WTC11 (cell line): ENCODE data around the gene CFAP251. TPM values are rescaled to one million over a fixed set of nuclear protein-coding genes. Genes with fewer than 3 reads are reported as not detected.

ENCODE experiments used
- ATAC-seq: fragments of 200-7000 bp; cut with Tn5 transposase; 2 replicates; pipeline ENCODE4 v1.10.0; 2021; ENCODE audit warnings: mild to moderate bottlenecking, moderate library complexity
- CTCF ChIA-PET: fragments of 300-600 bp; sonication (Branson Sonifier 250); formaldehyde crosslinking; loops from one replicate; lab custom pipeline; 2021; ENCODE audit warnings: antibody characterized with exemption; lab: Charles Lee
- POLR2A ChIA-PET: fragments of 350-600 bp; sonication (Branson Sonifier 250); formaldehyde crosslinking; loops from one replicate; lab custom pipeline; 2021; ENCODE audit warnings: antibody characterized with exemption; lab: Charles Lee
- DNase-seq: peaks from one replicate; pipeline ENCODE4 v3.0.0; 2021; ENCODE audit warnings: low spot score
- H3K27ac Mint-ChIP-seq: 2 replicates; pipeline ENCODE4 v1.8.0; 2021; ENCODE audit warnings: mixed read lengths
- H3K27me3 Mint-ChIP-seq: 2 replicates; pipeline ENCODE4 v1.8.0; 2021; ENCODE audit warnings: low read depth, mild to moderate bottlenecking, moderate library complexity, mixed read lengths
- H3K36me3 Mint-ChIP-seq: 2 replicates; pipeline ENCODE4 v1.8.0; 2021; ENCODE audit warnings: mixed read lengths
- H3K4me1 Mint-ChIP-seq: 2 replicates; pipeline ENCODE4 v1.8.0; 2022; ENCODE audit warnings: mixed read lengths
- H3K4me3 Mint-ChIP-seq: 2 replicates; pipeline ENCODE4 v1.8.0; 2021; ENCODE audit warnings: mild to moderate bottlenecking, moderate library complexity, mixed read lengths
- H3K9me3 Mint-ChIP-seq: 2 replicates; pipeline ENCODE4 v1.8.0; 2021; ENCODE audit warnings: mixed read lengths
- ARID4B ChIP-seq: sonication (generic); formaldehyde crosslinking; IDR thresholded peaks from 2 replicates; pipeline ENCODE4 v1.8.0; 2023; ENCODE audit warnings: missing genetic modification reagents, mild to moderate bottlenecking, borderline replicate concordance
- ATF1 ChIP-seq: sonication (generic); formaldehyde crosslinking; IDR thresholded peaks from 2 replicates; pipeline ENCODE4 v1.8.1; 2023; ENCODE audit warnings: mild to moderate bottlenecking, moderate library complexity, missing genetic modification reagents
- ATF6 ChIP-seq: sonication (generic); formaldehyde crosslinking; IDR thresholded peaks from 2 replicates; pipeline ENCODE4 v1.8.1; 2023; ENCODE audit warnings: mild to moderate bottlenecking, missing genetic modification reagents
- CREB1 ChIP-seq: sonication (generic); formaldehyde crosslinking; IDR thresholded peaks from 2 replicates; pipeline ENCODE4 v1.8.0; 2023; ENCODE audit warnings: mild to moderate bottlenecking, missing genetic modification reagents
- CTCF ChIP-seq: fragments of 200-600 bp; IDR thresholded peaks from 2 replicates; pipeline ENCODE4 v1.8.0; 2022; ENCODE audit warnings: antibody characterized with exemption
- FOXP1 ChIP-seq: sonication (generic); formaldehyde crosslinking; IDR thresholded peaks from 2 replicates; pipeline ENCODE4 v1.8.0; 2022; ENCODE audit warnings: missing genetic modification reagents, mild to moderate bottlenecking, moderate library complexity, borderline replicate concordance
- GABPB1 ChIP-seq: sonication (generic); formaldehyde crosslinking; IDR thresholded peaks from 2 replicates; pipeline ENCODE4 v1.8.1; 2023; ENCODE audit warnings: mild to moderate bottlenecking, missing genetic modification reagents
- IRF1 ChIP-seq: sonication (generic); formaldehyde crosslinking; IDR thresholded peaks from 2 replicates; pipeline ENCODE4 v1.8.0; 2023; ENCODE audit warnings: missing genetic modification reagents
- NFYB ChIP-seq: sonication (generic); formaldehyde crosslinking; conservative IDR thresholded peaks from 2 replicates; pipeline ENCODE4 v1.8.0; 2022; ENCODE audit warnings: low read depth, missing genetic modification reagents
- NR2C2 ChIP-seq: sonication (generic); formaldehyde crosslinking; IDR thresholded peaks from 2 replicates; pipeline ENCODE4 v1.8.0; 2022; ENCODE audit warnings: mild to moderate bottlenecking, missing genetic modification reagents
- RORB ChIP-seq: fragments of 250-450 bp; sonication (Bioruptor Pico); IDR thresholded peaks from 2 replicates; pipeline ENCODE4 v1.9.0; 2021; ENCODE audit warnings: mild to moderate bottlenecking
- SMAD4 ChIP-seq: sonication (generic); formaldehyde crosslinking; IDR thresholded peaks from 2 replicates; pipeline ENCODE4 v1.8.0; 2022; ENCODE audit warnings: mild to moderate bottlenecking, missing genetic modification reagents
- SOX15 ChIP-seq: fragments of 250-450 bp; sonication (Bioruptor Pico); IDR thresholded peaks from 2 replicates; pipeline ENCODE4 v1.9.0; 2021; ENCODE audit warnings: mild to moderate bottlenecking
- TP53 ChIP-seq: sonication (generic); formaldehyde crosslinking; IDR thresholded peaks from 2 replicates; pipeline ENCODE4 v1.8.1; 2023; ENCODE audit warnings: mild to moderate bottlenecking, missing genetic modification reagents
- ZBTB21 ChIP-seq: sonication (generic); formaldehyde crosslinking; IDR thresholded peaks from 2 replicates; pipeline ENCODE4 v1.8.1; 2023; ENCODE audit warnings: mild to moderate bottlenecking, missing genetic modification reagents, borderline replicate concordance
- ZMAT4 ChIP-seq: fragments of 250-450 bp; sonication (Bioruptor Pico); IDR thresholded peaks from 2 replicates; pipeline ENCODE4 v1.9.0; 2021; ENCODE audit warnings: mild to moderate bottlenecking
- ZNF219 ChIP-seq: sonication (generic); formaldehyde crosslinking; IDR thresholded peaks from 2 replicates; pipeline ENCODE4 v1.8.0; 2023; ENCODE audit warnings: missing genetic modification reagents, mild to moderate bottlenecking, borderline replicate concordance
- ZNF281 ChIP-seq: sonication (generic); formaldehyde crosslinking; IDR thresholded peaks from 2 replicates; pipeline ENCODE4 v1.8.0; 2023; ENCODE audit warnings: mild to moderate bottlenecking, missing genetic modification reagents
- ZNF423 ChIP-seq: fragments of 250-450 bp; sonication (Bioruptor Pico); IDR thresholded peaks from 2 replicates; pipeline ENCODE4 v2.1.2; 2022; ENCODE audit warnings: mild to moderate bottlenecking, moderate library complexity
- total RNA-seq: library from RNA; stranded (reverse); gene quantifications from 3 replicates; pipeline ENCODE4 v1.2.3, GENCODE V29; 2021

CFAP251 gene
- total RNA-seq, 1 experiment from 2014 or later: 3.1 TPM

GRCh38 chr12:121949648-121950397 lies 31.4 kb downstream of the CFAP251 start:
- no peak for TF ChIP-seq RORB (CRISPR knock-in tag)
- DNase-seq: no peak
- Mint-ChIP-seq H3K36me3 (0 out of 2 replicates have a peak, but pooled peaks cover 3% of the 10 kb centered on the region), H3K4me3 (no peak overlapping the region), H3K27me3 (no peaks in the 10 kb centered on the region), H3K4me1 (peaks cover 11% of the 10 kb centered on the region), H3K9me3 (peaks cover 24% of the 10 kb centered on the region), H3K27ac (no peak overlapping the region)
- ChIA-PET POLR2A (no interaction called here), CTCF (interaction anchor here (0.7 kb wide), 1 partner anchor 31 kb away, joined by 3 read pairs; the partner anchor contains the start of gene CFAP251)
- ATAC-seq: no peak

- no peaks in the 10 kb centered on the region for H3K27me3 Mint-ChIP-seq
- no peak for ATAC-seq
- DNase-seq: no peak
- POLR2A ChIA-PET: no interaction called here
- no peak overlapping the region for H3K4me3 Mint-ChIP-seq
- H3K4me1 Mint-ChIP-seq: peaks cover 12% of the 10 kb centered on the region
- CTCF ChIA-PET: interaction anchor here (1.0 kb wide), 1 partner anchor 66 kb away, joined by 3 read pairs; no protein-coding TSS in a partner anchor
- H3K9me3 Mint-ChIP-seq: peaks cover 15% of the 10 kb centered on the region
- 0 out of 2 replicates have a peak, but pooled peaks cover 3% of the 10 kb centered on the region for H3K36me3 Mint-ChIP-seq
- TF ChIP-seq NR2C2 (CRISPR knock-in tag) (no peak), TP53 (CRISPR knock-in tag) (no peak), FOXP1 (CRISPR knock-in tag) (no peak), SMAD4 (CRISPR knock-in tag) (no peak), SOX15 (CRISPR knock-in tag) (no peak), ZNF281 (CRISPR knock-in tag) (no peak), NFYB (no peak), ZNF423 (CRISPR knock-in tag) (no peak), ARID4B (CRISPR knock-in tag) (no peak), ZBTB21 (no peak), GABPB1 (CRISPR knock-in tag) (no peak)
- no peak overlapping the region for H3K27ac Mint-ChIP-seq
These were observed 34.8 kb downstream of the CFAP251 start for GRCh38 chr12:121953117-121953692.

- H3K27me3 Mint-ChIP-seq: no peaks in the 10 kb centered on the region
- H3K4me3 Mint-ChIP-seq: no peak overlapping the region
- 0 out of 2 replicates have a peak, but pooled peaks cover 3% of the 10 kb centered on the region for H3K36me3 Mint-ChIP-seq
- ChIA-PET POLR2A (no interaction called here), CTCF (interaction anchor here (1.0 to 1.5 kb wide), 2 partner anchors 36 to 66 kb away, joined by 3 to 5 read pairs; partner anchors contain the start of gene CFAP251)
- DNase-seq (no peak), ATAC-seq (no peak)
- H3K9me3 Mint-ChIP-seq: peaks cover 15% of the 10 kb centered on the region
- no peak overlapping the region for H3K27ac Mint-ChIP-seq
- peaks cover 17% of the 10 kb centered on the region for H3K4me1 Mint-ChIP-seq
- TF ChIP-seq ZNF219 (CRISPR knock-in tag) (no peak), ATF6 (CRISPR knock-in tag) (no peak), IRF1 (CRISPR knock-in tag) (no peak), ATF1 (CRISPR knock-in tag) (no peak), CTCF (no peak), ZMAT4 (CRISPR knock-in tag) (no peak), CREB1 (CRISPR knock-in tag) (no peak), NR2C2 (CRISPR knock-in tag) (no peak)
These were observed 35.3 kb downstream of the CFAP251 start for GRCh38 chr12:121953695-121954094.
